GM21528 (cell line): ENCODE measurements around the gene HSPA5.
A peak's percentile ranks its signal among the peaks of the same experiment; 100 is the strongest.
"Not testable (repeated sequence)": the region's sequence is repeated elsewhere in the genome, so short reads cannot be mapped to it uniquely, and the experiment has no call there.

Experiments
- ATAC-seq: cut with Tn5 transposase; IDR thresholded peaks from one replicate; pipeline ENCODE4 v1.9.1; 2021; ENCODE audit warnings: mild to moderate bottlenecking, moderate library complexity; ENCODE audit not compliant: unreplicated experiment, low FRiP score

The HSPA5 gene

GRCh38 chr9:125243792-125244260, 2.7 kb upstream of the HSPA5 start:
- ATAC-seq = no peak

DNA sequence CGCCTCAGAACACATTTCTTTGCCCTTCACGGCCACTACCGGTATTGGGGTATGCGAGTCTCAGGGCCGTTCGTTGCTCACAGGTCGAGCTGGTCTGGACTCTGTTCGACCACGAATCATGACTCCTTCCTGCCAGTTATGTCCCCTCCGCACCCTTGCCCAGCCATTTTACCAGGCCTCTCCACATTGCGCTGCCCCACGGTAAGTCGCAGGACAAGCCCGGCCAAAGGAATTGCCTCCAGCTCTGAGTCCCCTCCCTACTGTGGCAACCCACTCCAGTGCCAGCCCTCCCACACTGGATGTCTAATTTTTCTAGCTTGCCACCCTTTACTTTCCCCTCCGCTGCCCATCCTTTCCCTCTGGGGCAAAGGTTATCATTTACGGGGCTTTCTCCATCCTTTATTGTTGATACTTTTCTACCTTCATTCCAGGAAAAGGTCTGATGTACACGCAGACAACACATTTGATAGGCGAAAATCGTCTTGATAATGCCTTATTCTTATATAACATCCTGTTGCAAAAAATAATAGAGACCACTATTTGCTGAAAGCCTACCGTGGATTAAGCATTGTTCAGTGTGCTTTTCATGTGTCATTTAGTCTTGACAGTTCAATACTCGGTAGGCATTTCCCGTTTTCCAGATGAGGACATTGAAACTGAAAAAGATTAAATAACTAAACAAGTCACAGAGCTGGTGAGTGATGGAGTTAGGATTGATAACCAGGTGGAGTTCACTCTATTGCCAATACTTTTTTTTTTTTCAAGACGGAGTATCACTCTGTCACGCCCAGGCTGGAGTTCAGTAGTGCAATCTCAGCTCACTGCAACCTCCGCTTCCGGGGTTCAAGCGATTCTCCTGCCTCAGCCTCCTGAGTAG, 958 bp upstream of the HSPA5 start:
- ATAC-seq = peak; percentile 27

DNA sequence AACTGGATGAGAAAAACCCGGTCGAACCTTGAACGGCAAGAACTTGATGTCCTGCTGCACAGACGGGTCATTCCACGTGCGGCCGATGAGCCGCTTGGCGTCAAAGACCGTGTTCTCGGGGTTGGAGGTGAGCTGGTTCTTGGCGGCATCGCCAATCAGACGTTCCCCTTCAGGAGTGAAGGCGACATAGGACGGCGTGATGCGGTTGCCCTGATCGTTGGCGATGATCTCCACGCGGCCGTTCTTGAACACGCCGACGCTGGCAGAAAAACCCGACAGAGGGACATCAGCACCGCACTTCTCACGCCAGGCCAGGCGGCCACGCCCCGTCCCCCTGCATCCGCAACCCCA, 519 bp downstream of the HSPA5 start:
- ATAC-seq = peak; percentile 7

- ATAC-seq = no peak
Observed at GRCh38 chr9:125239631-125240597, 1.2 kb downstream of the HSPA5 start.

DNA sequence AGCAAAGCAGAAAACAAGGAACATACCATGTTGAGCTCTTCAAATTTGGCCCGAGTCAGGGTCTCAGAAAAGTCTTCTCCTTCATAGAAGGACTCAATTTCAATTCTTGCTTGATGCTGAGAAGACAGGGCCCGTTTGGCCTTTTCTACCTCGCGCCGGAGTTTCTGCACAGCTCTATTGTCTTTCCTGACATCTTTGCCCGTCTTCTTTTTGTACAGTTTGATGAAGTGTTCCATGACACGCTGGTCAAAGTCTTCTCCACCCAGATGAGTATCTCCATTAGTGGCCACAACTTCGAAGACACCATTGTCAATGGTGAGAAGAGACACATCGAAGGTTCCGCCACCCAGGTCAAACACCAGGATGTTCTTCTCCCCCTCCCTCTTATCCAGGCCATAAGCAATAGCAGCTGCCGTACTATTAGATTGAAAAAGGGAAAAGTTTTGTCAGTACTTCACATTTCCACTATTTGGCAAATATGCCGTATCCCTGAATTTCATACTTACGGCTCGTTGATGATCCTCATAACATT, 2.2 kb downstream of the HSPA5 start:
- no peak for ATAC-seq

- no peak for ATAC-seq
Observed at GRCh38 chr9:125238127-125238914, 2.8 kb downstream of the HSPA5 start.

DNA sequence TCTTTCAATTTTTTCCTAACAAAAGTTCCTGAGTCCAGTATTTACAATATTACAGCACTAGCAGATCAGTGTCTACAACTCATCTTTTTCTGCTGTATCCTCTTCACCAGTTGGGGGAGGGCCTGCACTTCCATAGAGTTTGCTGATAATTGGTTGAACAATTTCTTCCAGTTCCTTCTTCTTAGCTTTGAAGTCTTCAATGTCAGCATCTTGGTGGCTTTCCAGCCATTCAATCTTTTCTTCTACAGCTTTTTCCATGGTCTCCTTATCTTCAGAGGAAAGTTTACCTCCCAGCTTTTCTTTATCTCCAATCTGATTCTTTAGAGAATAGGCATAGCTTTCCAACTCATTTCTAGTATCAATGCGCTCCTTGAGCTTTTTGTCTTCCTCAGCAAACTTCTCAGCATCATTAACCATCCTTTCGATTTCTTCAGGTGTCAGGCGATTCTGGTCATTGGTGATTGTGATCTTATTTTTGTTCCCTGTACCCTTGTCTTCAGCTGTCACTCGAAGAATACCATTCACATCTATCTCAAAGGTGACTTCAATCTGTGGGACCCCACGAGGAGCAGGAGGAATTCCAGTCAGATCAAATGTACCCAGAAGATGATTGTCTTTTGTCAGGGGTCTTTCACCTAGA, 4.5 kb downstream of the HSPA5 start:
- ATAC-seq = not testable (repeated sequence)

GRCh38 chr9:125235804-125236519, 5.2 kb downstream of the HSPA5 start:
- ATAC-seq = no peak

DNA sequence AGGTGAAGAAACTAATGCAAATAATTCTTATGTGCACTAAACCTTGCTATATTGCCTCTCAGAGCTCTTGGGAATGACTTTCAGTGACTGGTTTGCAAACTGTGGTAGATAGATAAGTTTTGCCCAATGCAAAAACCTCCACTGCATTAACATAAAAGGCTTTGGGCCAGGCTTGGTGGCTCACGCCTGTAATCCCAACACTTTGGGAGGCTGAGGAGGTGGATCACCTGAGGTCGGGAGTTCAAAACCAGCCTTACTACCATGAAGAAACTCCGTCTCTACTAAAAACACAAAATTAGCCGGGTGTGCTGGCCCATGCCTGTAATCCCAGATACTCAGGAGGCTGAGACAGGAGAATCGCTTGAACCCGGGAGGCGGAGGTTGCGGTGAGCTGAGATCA, 7.0 kb downstream of the HSPA5 start:
- ATAC-seq = not testable (repeated sequence)

DNA sequence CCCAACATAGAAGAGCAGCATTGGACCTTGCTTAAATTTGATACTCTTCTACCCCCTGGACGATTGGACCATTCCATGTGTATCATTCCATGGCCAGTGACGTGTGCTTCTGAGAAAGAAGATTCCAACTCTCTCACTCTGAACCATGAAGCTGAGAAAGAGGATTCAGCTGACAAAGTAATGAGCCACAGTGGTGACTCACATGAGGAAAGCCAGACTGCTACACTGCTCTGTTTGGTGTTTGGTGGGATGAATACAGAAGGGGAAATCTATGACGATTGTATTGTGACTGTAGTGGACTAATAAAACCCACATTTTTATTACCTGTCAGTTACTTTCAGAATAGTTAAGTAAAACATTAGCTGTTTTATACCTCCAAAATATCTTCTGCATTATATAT, 7.5 kb downstream of the HSPA5 start:
- ATAC-seq = no peak

- no peak for ATAC-seq
Observed at GRCh38 chr9:125227761-125228160, 13.4 kb downstream of the HSPA5 start.

DNA sequence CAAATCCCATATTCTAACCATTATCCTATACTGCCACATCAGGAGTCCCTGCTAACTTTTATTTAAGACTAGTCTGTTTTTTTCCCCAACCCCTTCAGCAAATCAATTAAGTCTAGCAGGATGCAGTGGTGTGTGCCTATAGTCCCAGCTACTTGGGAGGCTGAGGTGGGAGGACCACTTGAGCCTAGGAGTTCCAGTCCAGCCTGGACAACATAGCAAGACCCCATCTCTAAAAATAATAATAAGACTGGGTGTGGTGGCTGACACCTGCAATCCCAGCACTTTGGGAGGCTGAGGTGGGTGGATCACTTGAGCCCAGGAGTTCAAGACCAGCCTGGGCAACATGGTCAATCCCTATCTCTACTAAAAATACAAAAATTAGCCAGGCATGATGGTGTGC, 16.3 kb downstream of the HSPA5 start:
- not testable (repeated sequence) for ATAC-seq

DNA sequence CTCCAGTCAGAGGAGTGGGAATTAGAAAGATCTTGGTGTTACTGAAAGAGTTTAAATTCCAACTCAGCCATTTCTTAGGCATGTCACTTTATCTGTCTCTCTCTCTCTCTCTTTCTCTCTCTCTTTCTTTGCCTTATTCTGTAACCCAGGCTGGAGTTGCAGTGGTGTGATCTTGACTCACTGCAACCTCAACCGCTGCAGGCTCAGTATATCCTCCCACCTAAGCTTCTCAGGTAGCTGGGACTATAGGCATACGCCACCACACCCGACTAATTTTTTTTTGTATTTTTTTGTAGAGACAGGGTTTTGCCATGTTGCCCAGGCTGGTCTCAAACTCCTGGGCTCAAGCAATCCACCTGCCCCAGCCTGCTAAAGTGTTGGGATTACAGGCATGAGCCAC, 22.5 kb downstream of the HSPA5 start:
- ATAC-seq = no peak

DNA sequence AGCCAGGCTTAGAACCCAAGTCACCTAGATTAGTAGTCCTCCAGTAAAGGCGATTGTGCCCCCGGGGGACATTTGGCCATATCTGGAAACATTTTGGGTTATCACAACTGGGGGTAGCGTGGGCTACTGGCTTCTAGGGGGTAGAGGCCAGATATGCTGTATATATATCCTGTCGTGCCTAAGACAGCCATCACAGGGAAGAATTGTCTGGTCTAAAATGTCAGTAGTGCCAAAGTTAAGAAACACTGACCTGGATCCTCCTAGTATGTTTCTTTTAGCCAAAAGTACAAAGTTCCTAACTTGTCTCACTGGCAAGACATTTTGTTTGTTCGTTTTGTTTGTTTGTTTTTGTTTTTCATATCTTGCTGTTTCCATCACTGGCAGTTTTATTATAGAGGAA, 27.0 kb downstream of the HSPA5 start:
- ATAC-seq = no peak

DNA sequence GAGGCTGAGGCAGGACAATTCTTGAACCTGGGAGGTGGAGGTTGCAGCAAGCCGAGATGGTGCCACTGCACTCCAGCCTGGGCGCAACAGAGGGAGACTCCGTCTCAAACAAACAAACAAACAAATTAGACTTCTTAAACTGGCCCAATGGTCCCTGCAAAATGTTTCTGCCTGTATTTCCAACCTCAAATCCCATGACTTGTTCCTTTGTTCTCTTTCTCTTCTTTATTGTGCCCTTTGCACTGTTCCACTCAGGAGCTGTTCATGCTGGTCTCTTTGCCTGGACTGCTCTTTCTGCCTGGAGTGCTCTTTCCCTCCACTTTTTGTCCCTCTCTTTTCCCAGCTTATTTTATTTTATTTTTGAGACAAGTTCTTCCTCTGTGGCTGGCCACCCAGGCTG, 36.7 kb downstream of the HSPA5 start:
- ATAC-seq = no peak

- ATAC-seq = no peak
Observed at GRCh38 chr9:125202846-125203618, 38.1 kb downstream of the HSPA5 start.

DNA sequence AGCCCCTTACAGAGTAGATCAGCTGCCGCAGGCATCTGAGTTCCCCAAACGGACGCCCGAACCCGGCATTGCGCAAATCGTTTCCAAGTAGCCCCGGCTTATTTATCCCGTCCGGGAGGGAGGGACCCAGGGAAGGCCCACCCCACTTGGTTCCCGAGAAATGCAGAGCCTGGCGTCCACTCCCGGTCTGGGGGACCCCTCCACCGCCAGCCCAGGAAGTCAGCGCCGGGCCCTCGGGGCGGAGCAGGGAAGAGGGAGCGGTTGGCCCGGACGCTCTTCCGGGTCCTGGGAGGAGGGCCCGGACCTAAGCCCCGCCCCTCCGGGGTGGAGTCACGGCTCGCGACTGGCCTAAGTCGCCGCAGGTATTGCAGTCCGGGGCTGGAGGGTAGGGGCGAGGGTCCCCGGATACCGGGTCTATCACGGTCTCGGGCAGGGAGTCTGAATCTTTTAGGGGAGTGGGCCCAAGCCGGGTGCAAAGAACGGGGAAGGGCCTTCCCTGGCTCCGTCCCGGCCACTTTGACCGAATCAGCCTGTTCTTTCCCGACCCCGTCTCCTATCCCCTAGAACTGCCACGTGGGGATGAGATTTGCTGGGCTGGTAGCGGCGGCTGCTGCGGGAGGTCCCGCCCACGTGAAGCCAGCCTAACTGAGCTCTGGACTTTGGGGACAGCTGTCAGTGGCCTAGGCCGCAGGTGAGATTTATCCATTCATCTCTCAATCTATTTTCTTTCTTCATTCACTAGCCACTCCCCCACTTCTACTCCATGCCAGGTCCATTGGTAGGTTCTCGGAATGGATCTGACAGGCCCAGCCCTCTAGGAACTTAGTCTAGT, 40.7 kb downstream of the HSPA5 start, which contains the start of gene RABEPK:
Gene RABEPK (plus strand): TSS at position 327 of the 832 bp plus-strand sequence. CDS start 2,472 bp downstream, outside the sequence.
- peak; percentile 95 for ATAC-seq
